ENCODE data around the gene RNU7-1. TPM values are rescaled to one million over a fixed set of nuclear protein-coding genes. Genes with fewer than 3 reads are reported as not detected.
A peak's percentile ranks its signal among the peaks of the same experiment; 100 is the strongest.

RNU7-1 gene
- not detected in 2 replicates for total RNA-seq

- no peak for TF ChIP-seq CTCF (conservative IDR thresholded peaks at IDR 0.05; ENCODE audit: low read depth, low read length)
- H3K4me3 ChIP-seq (ENCODE audit: low read depth, low read length) = peak within 1 kb of the TSS; percentile 75
- peak; percentile 88 for DNase-seq (ENCODE audit: low read depth)
Observed at GRCh38 chr12:6943722-6944380, at the start of gene RNU7-1, which contains the start of gene C12orf57. Gene RNU7-1, plus strand, starts transcription at chr12:6943816. Gene C12orf57, plus strand, starts transcription at chr12:6944022. Its CDS starts 100 bp downstream, at chr12:6944122.

- H3K4me3 ChIP-seq (ENCODE audit: low read depth, low read length) = no peak overlapping the region
- DNase-seq (ENCODE audit: low read depth) = no peak
- no peak for TF ChIP-seq CTCF (conservative IDR thresholded peaks at IDR 0.05; ENCODE audit: low read depth, low read length)
Observed at GRCh38 chr12:6894321-6894720, 49.3 kb upstream of the RNU7-1 start.

DNA sequence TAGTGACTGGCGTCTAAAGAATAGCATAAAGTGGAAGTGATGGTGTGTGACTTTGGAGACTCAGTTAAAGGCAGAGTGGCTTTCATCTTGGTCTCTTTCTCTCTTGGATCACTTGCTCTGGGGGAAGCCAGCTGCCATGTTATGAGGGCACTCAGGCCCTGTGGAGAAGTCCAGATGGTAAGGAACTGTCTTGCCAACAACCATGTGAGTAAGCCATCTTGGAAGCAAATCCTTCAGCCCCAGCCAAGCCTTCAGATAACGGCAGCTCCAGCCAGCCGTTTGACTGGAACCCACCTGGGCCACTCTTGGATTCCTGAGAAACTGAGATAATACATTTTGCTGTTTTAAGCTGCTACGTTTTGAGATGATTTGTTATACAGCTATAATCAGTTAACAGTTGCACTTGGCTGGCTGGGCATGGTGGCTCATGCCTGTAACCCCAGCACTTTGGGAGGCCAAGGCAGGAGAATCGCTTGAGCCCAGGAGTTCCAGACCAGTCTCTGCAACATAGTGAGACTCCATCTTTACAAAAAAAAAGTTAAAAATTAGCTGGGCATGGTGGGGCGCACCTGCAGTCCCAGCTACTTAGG lies 46.7 kb upstream of the RNU7-1 start:
- no peak for DNase-seq (ENCODE audit: low read depth)
- TF ChIP-seq CTCF (conservative IDR thresholded peaks at IDR 0.05; ENCODE audit: low read depth, low read length) = no peak
- H3K4me3 ChIP-seq (ENCODE audit: low read depth, low read length) = no peak overlapping the region

GRCh38 chr12:6899427-6899826 lies 44.2 kb upstream of the RNU7-1 start:
- no peak for DNase-seq (ENCODE audit: low read depth)
- TF ChIP-seq CTCF (conservative IDR thresholded peaks at IDR 0.05; ENCODE audit: low read depth, low read length) = no peak

GRCh38 chr12:6899837-6900519 lies 43.6 kb upstream of the RNU7-1 start:
- DNase-seq (ENCODE audit: low read depth) = no peak

More at GRCh38 chr12:6899427-6899826, 44.2 kb upstream of the RNU7-1 start:
- no peak overlapping the region for H3K4me3 ChIP-seq (ENCODE audit: low read depth, low read length)

GRCh38 chr12:6902448-6902847 lies 41.2 kb upstream of the RNU7-1 start:
- TF ChIP-seq CTCF (conservative IDR thresholded peaks at IDR 0.05; ENCODE audit: low read depth, low read length) = no peak
- no peak for DNase-seq (ENCODE audit: low read depth)
- no peak overlapping the region for H3K4me3 ChIP-seq (ENCODE audit: low read depth, low read length)

More at GRCh38 chr12:6899837-6900519, 43.6 kb upstream of the RNU7-1 start:
- no peak overlapping the region for H3K4me3 ChIP-seq (ENCODE audit: low read depth, low read length)
- no peak for TF ChIP-seq CTCF (conservative IDR thresholded peaks at IDR 0.05; ENCODE audit: low read depth, low read length)

Data from epithelial cell of proximal tubule (primary cell).